ENCODE results near the gene EIF4B. TPM values are rescaled to one million over a fixed set of nuclear protein-coding genes. Genes with fewer than 3 reads are reported as not detected.

Gene EIF4B
- total and polyA plus RNA-seq, 7 donors, result 136 to 575 (median 475) TPM

- peak; percentile 97 for DNase-seq
- H3K4me1 ChIP-seq, result peaks cover 0 to 79% (median 68%) of the 10 kb centered on the region in 4 donors
- H3K4me3 ChIP-seq, result peak overlapping the region; percentile 62 to 75 (median 74)
- H3K27ac ChIP-seq, result peak overlapping the region; percentile 98 to 100 (median 98)
- intact Hi-C loops (cut with DNase I), result no loop called here
- H3K36me3 ChIP-seq, result peaks cover 0 to 9% (median 0%) of the 10 kb centered on the region in 4 donors
- no peaks in the 10 kb centered on the region for H3K9me3 ChIP-seq
- WGBS, 2 donors, result 0 to 1% methylated on average over 44 of the region's 44 CpGs
- peak; percentile 99 to 100 (median 99) for TF ChIP-seq POLR2AphosphoS5 (IDR thresholded peaks at IDR 0.05)
- TF ChIP-seq CTCF (IDR thresholded peaks at IDR 0.05), result no peak
- TF ChIP-seq POLR2A (IDR thresholded peaks at IDR 0.05), result peak; percentile 97 to 99
- no peak for TF ChIP-seq EP300 (IDR thresholded peaks at IDR 0.05)
- H3K27me3 ChIP-seq, result no peaks in the 10 kb centered on the region
These were observed 40.5 kb downstream of the EIF4B start for GRCh38 chr12:53046655-53047220.

- WGBS, 2 donors, result 1 to 2% methylated on average over 94 of the region's 94 CpGs
- Histone ChIP-seq H3K27me3 (no peaks in the 10 kb centered on the region), H3K4me1 (peaks cover 0 to 86% (median 75%) of the 10 kb centered on the region in 4 donors), H3K36me3 (peaks cover 0 to 14% (median 0%) of the 10 kb centered on the region in 4 donors), H3K27ac (peak overlapping the region; percentile 98 to 100 (median 98)), H3K4me3 (peak overlapping the region; percentile 48 to 75 (median 68)), H3K9me3 (no peaks in the 10 kb centered on the region)
- intact Hi-C loops (cut with DNase I), result loop anchor here (2.0 kb wide), 1 partner anchor 31 kb away; the partner anchor contains the start of gene SPRYD3
- peak in 3 of 4 donors; percentile 41 to 72 (median 65) for TF ChIP-seq POLR2AphosphoS5 (IDR thresholded peaks at IDR 0.05)
- TF ChIP-seq CTCF (IDR thresholded peaks at IDR 0.05), result no peak
- no peak for TF ChIP-seq EP300 (IDR thresholded peaks at IDR 0.05)
- peak in 1 of 2 donors; percentile 44 for TF ChIP-seq POLR2A (IDR thresholded peaks at IDR 0.05)
- DNase-seq, result peak; percentile 94
These were observed 41.2 kb downstream of the EIF4B start for GRCh38 chr12:53047221-53048032.

GRCh38 chr12:53048033-53048779, 42.0 kb downstream of the EIF4B start:
- intact Hi-C loops (cut with DNase I), result loop anchor here (2.0 kb wide), 1 partner anchor 31 kb away; the partner anchor contains the start of gene SPRYD3
- Histone ChIP-seq H3K4me3 (peak overlapping the region; percentile 51 to 74 (median 61)), H3K27ac (peak overlapping the region; percentile 97 to 100 (median 98)), H3K27me3 (no peaks in the 10 kb centered on the region), H3K9me3 (no peaks in the 10 kb centered on the region), H3K36me3 (peaks cover 0 to 9% (median 0%) of the 10 kb centered on the region in 4 donors), H3K4me1 (peaks cover 0 to 87% (median 82%) of the 10 kb centered on the region in 4 donors)
- TF ChIP-seq POLR2AphosphoS5 (IDR thresholded peaks at IDR 0.05), result peak in 2 of 4 donors; percentile 26
- TF ChIP-seq POLR2A (IDR thresholded peaks at IDR 0.05), result no peak
- peak in 1 of 4 experiments; percentile 7 for TF ChIP-seq CTCF (IDR thresholded peaks at IDR 0.05)
- no peak for TF ChIP-seq EP300 (IDR thresholded peaks at IDR 0.05)
- WGBS, 2 donors, result 30 to 53% methylated on average over 10 of the region's 10 CpGs
- DNase-seq, result peak; percentile 86

GRCh38 chr12:53048780-53049401, 42.6 kb downstream of the EIF4B start:
- Histone ChIP-seq H3K27ac (peak overlapping the region; percentile 97 to 100 (median 98)), H3K4me1 (peaks cover 0 to 92% (median 89%) of the 10 kb centered on the region in 4 donors), H3K27me3 (no peaks in the 10 kb centered on the region), H3K9me3 (no peaks in the 10 kb centered on the region), H3K36me3 (peaks cover 0 to 9% (median 0%) of the 10 kb centered on the region in 4 donors), H3K4me3 (peak overlapping the region; percentile 51 to 74 (median 61))
- DNase-seq, result peak; percentile 94
- intact Hi-C loops (cut with DNase I), result loop anchor here (2.0 kb wide), 1 partner anchor 30 kb away; the partner anchor contains the start of gene SPRYD3
- TF ChIP-seq POLR2AphosphoS5 (IDR thresholded peaks at IDR 0.05), result peak in 3 of 4 donors; percentile 8 to 28 (median 15)
- TF ChIP-seq CTCF (IDR thresholded peaks at IDR 0.05), result no peak
- WGBS, 2 donors, result 35 to 55% methylated on average over 6 of the region's 6 CpGs
